Upper lobe of left lung (tissue), 4 donors: ENCODE measurements around the gene GJA9.
"Not testable (repeated sequence)": the region's sequence is repeated elsewhere in the genome, so short reads cannot be mapped to it uniquely, and the experiment has no call there.

Experiments used
- CTCF ChIP-seq, 6 experiments: fragments of 450-650 bp in 4 of 6; fragments of 200-600 bp in 2 of 6; sonication (generic) in 2 of 6; IDR thresholded peaks; one replicate each; pipeline ENCODE4 v1.5.1; 2016 to 2019; ENCODE audit warnings: antibody characterized with exemption in 6 of 6
- EP300 ChIP-seq, 4 donors: sonication (generic); formaldehyde crosslinking; IDR thresholded peaks; one replicate each; pipeline ENCODE4 v1.5.1; 2017; ENCODE audit warnings: antibody characterized with exemption in 4 of 4, control low read depth in 2 of 4

- not testable (repeated sequence) for TF ChIP-seq CTCF, EP300 (IDR thresholded peaks at IDR 0.05)
Observed at GRCh38 chr1:38836316-38836715, 45.1 kb downstream of the GJA9 start.
